ENCODE results near the gene BSCL2. TPM values are rescaled to one million over a fixed set of nuclear protein-coding genes. Genes with fewer than 3 reads are reported as not detected.

The BSCL2 gene
- total and polyA plus RNA-seq, 2 of the 13 experiments (the other 11 are each of a cell fraction or from before 2014, with no cell fraction given): 19.5 to 21.1 TPM

- Histone ChIP-seq H3K27me3 (ENCODE audit: control insufficient read depth in 1 of 2, insufficient read depth in 2 of 2, low read length in 2 of 2) (no peaks in the 10 kb centered on the region), H3K9ac (ENCODE audit: insufficient read depth, low read depth, low read length) (no peak overlapping the region), H3K9me3 (ENCODE audit: low read length) (no peaks in the 10 kb centered on the region), H3K4me3 (replicated peaks in 1 of 3; ENCODE audit: insufficient read depth in 1 of 3, low read depth in 2 of 3, low read length in 3 of 3) (no peak overlapping the region), H3K4me1 (ENCODE audit: insufficient read depth, low read length) (peaks cover 18% of the 10 kb centered on the region), H4K20me1 (ENCODE audit: insufficient read depth, low read length) (peaks cover 6% of the 10 kb centered on the region; the same call in 1 of the 2 replicates), H3K79me2 (ENCODE audit: insufficient read depth, low read length) (no peaks in the 10 kb centered on the region), H3K4me2 (ENCODE audit: low read depth, low read length) (no peak overlapping the region), H2AFZ (ENCODE audit: low read length) (no peak overlapping the region), H3K27ac (ENCODE audit: extremely low read length, insufficient read depth, low read length) (no peak overlapping the region), H3K36me3 (replicated peaks in 1 of 2; ENCODE audit: control insufficient read depth in 1 of 2, insufficient read depth in 2 of 2, low read length in 2 of 2) (peaks cover 2 to 7% of the 10 kb centered on the region in 2 experiments; a peak in 4 of 5 replicates)
- ATAC-seq: no peak
- 94% methylated on average over 11 of the region's 11 CpGs for WGBS (ENCODE audit: low lambda C conversion rate)
- ChIA-PET CTCF (ENCODE audit: low intra/inter-chr PET ratio, low total read pairs) (no interaction called here), POLR2A (interaction anchor here (2.1 kb wide), 1 partner anchor 37 kb away, joined by 5 read pairs; the partner anchor contains the start of genes C11orf98 and CSKMT)
- in situ Hi-C loops (cut with HindIII; ENCODE audit: extremely low pct_ligation_motif_present, low pct_unique_long_range_greater_than_20kb): loop anchor here (10.0 kb wide), 1 partner anchor 307 kb away; no protein-coding TSS in a partner anchor
- intact Hi-C loops (cut with micrococcal nuclease; ENCODE audit: unreplicated experiment): no loop called here
- no TSS peak for BruUV-seq (replicated peaks)
- FAIRE-seq: no peak
- no peak for DNase-seq (ENCODE audit: low spot score)
- no peak for TF ChIP-seq ZNF672 (CRISPR knock-in tag; IDR thresholded peaks at IDR 0.05)
- no peak for TF ChIP-seq ZKSCAN5 (CRISPR knock-in tag; IDR thresholded peaks at IDR 0.05)
- no peak for TF ChIP-seq ZFY (CRISPR knock-in tag; IDR thresholded peaks at IDR 0.05)
- no peak for TF ChIP-seq KLF6 (CRISPR knock-in tag; IDR thresholded peaks at IDR 0.05)
- TF ChIP-seq KIAA2018 (CRISPR knock-in tag; IDR thresholded peaks at IDR 0.05; ENCODE audit: borderline replicate concordance): no peak
- TF ChIP-seq MIXL1 (CRISPR knock-in tag; IDR thresholded peaks at IDR 0.05): no peak
- TF ChIP-seq ARNT2 (CRISPR knock-in tag; IDR thresholded peaks at IDR 0.05; ENCODE audit: low read depth): no peak
- no peak for TF ChIP-seq ZFP37 (CRISPR knock-in tag; IDR thresholded peaks at IDR 0.05; ENCODE audit: borderline replicate concordance)
- TF ChIP-seq YEATS4 (CRISPR knock-in tag; IDR thresholded peaks at IDR 0.05; ENCODE audit: borderline replicate concordance): no peak
- no peak for TF ChIP-seq ZNF138 (CRISPR knock-in tag; IDR thresholded peaks at IDR 0.05; ENCODE audit: low read depth)
- TF ChIP-seq TFDP1 (CRISPR knock-in tag; IDR thresholded peaks at IDR 0.05; ENCODE audit: borderline replicate concordance): no peak
- TF ChIP-seq, protein P1, sequence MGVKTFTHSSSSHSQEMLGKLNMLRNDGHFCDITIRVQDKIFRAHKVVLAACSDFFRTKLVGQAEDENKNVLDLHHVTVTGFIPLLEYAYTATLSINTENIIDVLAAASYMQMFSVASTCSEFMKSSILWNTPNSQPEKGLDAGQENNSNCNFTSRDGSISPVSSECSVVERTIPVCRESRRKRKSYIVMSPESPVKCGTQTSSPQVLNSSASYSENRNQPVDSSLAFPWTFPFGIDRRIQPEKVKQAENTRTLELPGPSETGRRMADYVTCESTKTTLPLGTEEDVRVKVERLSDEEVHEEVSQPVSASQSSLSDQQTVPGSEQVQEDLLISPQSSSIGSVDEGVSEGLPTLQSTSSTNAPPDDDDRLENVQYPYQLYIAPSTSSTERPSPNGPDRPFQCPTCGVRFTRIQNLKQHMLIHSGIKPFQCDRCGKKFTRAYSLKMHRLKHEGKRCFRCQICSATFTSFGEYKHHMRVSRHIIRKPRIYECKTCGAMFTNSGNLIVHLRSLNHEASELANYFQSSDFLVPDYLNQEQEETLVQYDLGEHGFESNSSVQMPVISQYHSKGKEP (CRISPR knock-in tag; IDR thresholded peaks at IDR 0.05): no peak
- TF ChIP-seq MZF1 (CRISPR knock-in tag; IDR thresholded peaks at IDR 0.05; ENCODE audit: borderline replicate concordance): no peak
- no peak for TF ChIP-seq MATR3 (CRISPR knock-in tag; IDR thresholded peaks at IDR 0.05)
- no peak for TF ChIP-seq HMG20B (CRISPR knock-in tag; conservative IDR thresholded peaks at IDR 0.05)
- no peak for TF ChIP-seq ZNF253 (CRISPR knock-in tag; IDR thresholded peaks at IDR 0.05; ENCODE audit: borderline replicate concordance)
Measured at GRCh38 chr11:62702246-62702645, 5.0 kb downstream of the BSCL2 start.

Measured in HepG2 (cell line).